GM12878 (cell line): ENCODE measurements around the gene CELSR3. TPM values are rescaled to one million over a fixed set of nuclear protein-coding genes. Genes with fewer than 3 reads are reported as not detected.

Source experiments
- ATAC-seq: fragments of 200-7000 bp; cut with Tn5 transposase; 3 replicates; pipeline ENCODE4 v1.9.1; 2020; ENCODE audit warnings: mild to moderate bottlenecking, moderate library complexity
- BruUV-seq: library from RNA; stranded (reverse); fragments of 400-500 nt; replicated peaks from 2 replicates; lab custom pipeline; 2021; lab: Mats Ljungman, UMichigan
- CTCF ChIA-PET: fragments of 300-600 bp; sonication (Branson Sonifier 250); formaldehyde crosslinking; extraction: SDS; loops from one replicate; lab custom pipeline; 2021; ENCODE audit warnings: inconsistent platforms; lab: Yijun Ruan, JAX
- POLR2A ChIA-PET: fragments of 350-600 bp; formaldehyde crosslinking; extraction: SDS; loops from one replicate; lab custom pipeline; 2021; ENCODE audit warnings: inconsistent platforms; lab: Charles Lee
- RAD21 ChIA-PET: fragments of 300-600 bp; sonication (Branson Sonifier 250); formaldehyde crosslinking; loops from one replicate; lab custom pipeline; 2023; ENCODE audit warnings: antibody characterized with exemption; ENCODE audit not compliant: unreplicated experiment; lab: Charles Lee
- SMC1A ChIA-PET: fragments of 300-600 bp; sonication (Branson Sonifier 250); formaldehyde crosslinking; loops from one replicate; lab custom pipeline; 2023; ENCODE audit not compliant: unreplicated experiment, uncharacterized antibody; lab: Charles Lee
- DNase-seq: peaks from one replicate; pipeline ENCODE4 v3.0.0-alpha.2; 2011; ENCODE audit warnings: low read depth, low spot score
- FAIRE-seq: peaks from 3 replicates; lab custom pipeline; 2011; peaks lifted over from hg19 to GRCh38; lab: Jason Lieb, UNC
- H2AFZ ChIP-seq: 2 replicates; pipeline ENCODE4 v1.6.0; 2011; ENCODE audit warnings: low read depth, low read length, control low read depth; ENCODE audit not compliant: control insufficient read depth
- H3K27ac ChIP-seq: 2 replicates; pipeline ENCODE4 v1.5.1; 2011; ENCODE audit warnings: control low read depth; ENCODE audit not compliant: control insufficient read depth, insufficient read depth
- H3K27me3 ChIP-seq, 2 experiments: replicated peaks in 1 of 2; 2 replicates each; pipeline versions ENCODE4 v1.6.0 to v1.6.1; 2011; ENCODE audit warnings: low read length in 1 of 2; ENCODE audit not compliant: control insufficient read depth in 2 of 2, insufficient read depth in 2 of 2
- H3K36me3 ChIP-seq, 2 experiments: 2 replicates each; pipeline ENCODE4 v1.5.1; 2011; ENCODE audit warnings: low read length in 1 of 2; ENCODE audit not compliant: control insufficient read depth in 2 of 2, insufficient read depth in 2 of 2
- H3K4me1 ChIP-seq: 2 replicates; pipeline ENCODE4 v1.6.1; 2011; ENCODE audit warnings: mild to moderate bottlenecking, low read length, moderate library complexity, mixed read lengths; ENCODE audit not compliant: control insufficient read depth, insufficient read depth
- H3K4me2 ChIP-seq: 2 replicates; pipeline ENCODE4 v1.6.0; 2011; ENCODE audit warnings: control low read depth; ENCODE audit not compliant: control insufficient read depth, insufficient read depth
- H3K4me3 ChIP-seq: fragments of 200-600 bp; sonication (generic); 2 replicates; pipeline ENCODE4 v1.5.1; 2016
- H3K79me2 ChIP-seq: 2 replicates; pipeline ENCODE4 v1.6.0; 2011; ENCODE audit warnings: low read length; ENCODE audit not compliant: control insufficient read depth, insufficient read depth
- H3K9ac ChIP-seq: 2 replicates; pipeline ENCODE4 v1.8.0; 2011; ENCODE audit warnings: low read length, control low read depth, mixed read lengths; ENCODE audit not compliant: control insufficient read depth, insufficient read depth
- H3K9me3 ChIP-seq: replicated peaks from 3 replicates; pipeline ENCODE4 v1.5.1; 2011; ENCODE audit warnings: mild to moderate bottlenecking, low read length; ENCODE audit not compliant: control insufficient read depth, insufficient read depth
- H4K20me1 ChIP-seq: 2 replicates; pipeline ENCODE4 v1.6.0; 2011; ENCODE audit not compliant: control insufficient read depth, insufficient read depth
- E2F4 ChIP-seq: IDR thresholded peaks from 2 replicates; pipeline ENCODE4 v1.6.1; 2012; ENCODE audit warnings: low read depth, low read length, improper control_type of control experiment
- E4F1 ChIP-seq: fragments of 450-650 bp; IDR thresholded peaks from 2 replicates; pipeline ENCODE4 v1.6.1; 2018; ENCODE audit warnings: borderline replicate concordance, mild to moderate bottlenecking; ENCODE audit not compliant: partially characterized antibody
- HDAC2 ChIP-seq: fragments of 200-600 bp; sonication (generic); IDR thresholded peaks from 2 replicates; pipeline ENCODE4 v1.6.1; 2017
- IKZF1 ChIP-seq: fragments of 450-650 bp; conservative IDR thresholded peaks from 2 replicates; pipeline ENCODE4 v1.6.1; 2017; ENCODE audit warnings: antibody characterized with exemption, mild to moderate bottlenecking
- JUND ChIP-seq: IDR thresholded peaks from 2 replicates; pipeline ENCODE4 v1.6.1; 2012; ENCODE audit warnings: low read depth, mild to moderate bottlenecking, low read length, improper control_type of control experiment, moderate library complexity
- RB1 ChIP-seq: fragments of 450-650 bp; formaldehyde crosslinking; IDR thresholded peaks from 2 replicates; pipeline ENCODE4 v1.6.1; 2017; ENCODE audit warnings: mild to moderate bottlenecking, borderline replicate concordance
- STAT3 ChIP-seq: IDR thresholded peaks from 2 replicates; pipeline ENCODE4 v1.6.1; 2011; ENCODE audit warnings: low read depth, low read length, improper control_type of control experiment
- USF2 ChIP-seq: IDR thresholded peaks from 2 replicates; pipeline ENCODE4 v1.6.1; 2011; ENCODE audit warnings: low read depth, low read length, improper control_type of control experiment, borderline replicate concordance
- WGBS: methylation state at CpG from one replicate; pipeline ENCODE4 v1.1.6; 2016; ENCODE audit warnings: low lambda C conversion rate; ENCODE audit not compliant: insufficient replicate concordance, insufficient coverage; ENCODE audit errors: missing lambda C conversion rate; 5-methylcytosine and 5-hydroxymethylcytosine counted together
- in situ Hi-C: fragments of 300-500 bp; cut with MboI; formaldehyde crosslinking; loops from 9 replicates; pipeline ENCODE4 v1.14.3; 2018; ENCODE audit warnings: mixed read lengths
- intact Hi-C: fragments of 100-400 bp; cut with micrococcal nuclease; formaldehyde crosslinking; loops from one replicate; pipeline ENCODE4 v1.14.2; 2022; ENCODE audit not compliant: unreplicated experiment
- polyA plus RNA-seq, 11 experiments: library from polyadenylated mRNA; depleted of rRNA in 4 of 11; unstranded in 6 of 11; stranded (reverse) in 5 of 11; fragments of >200 nt; fragmentation: Nextera tagmentation in 4 of 11; fragmentation: Illumina TruSeq in 1 of 11; extraction: Ambion mirVana in 4 of 11; extraction: Trizol in 1 of 11; gene quantifications; 1 replicate in 1 of 11; 2 replicates in 10 of 11; pipeline versions ENCODE4 v1.2.1 to v1.2.3, GENCODE V29; 2011 to 2016; ENCODE audit warnings: inconsistent platforms in 2 of 11, missing spikeins in 2 of 11, low read depth in 1 of 11
- total RNA-seq, 4 experiments: library from RNA; depleted of rRNA in 3 of 4; stranded (reverse); fragments of >200 nt in 3 of 4; fragmentation: Illumina TruSeq in 1 of 4; extraction: Trizol in 1 of 4; gene quantifications; 2 replicates each; pipeline versions ENCODE4 v1.2.1 to v1.2.3, GENCODE V29; 2013 to 2021
- TF ChIP-seq, protein P1 (sequence below): fragments of 450-650 bp; IDR thresholded peaks from 2 replicates; pipeline ENCODE4 v1.6.1; 2016; ENCODE audit warnings: mild to moderate bottlenecking

CELSR3 gene
- total and polyA plus RNA-seq, 10 of the 15 experiments (the other 5 are each of a cell fraction or from before 2014, with no cell fraction given): 0.08 to 1.6 (median 0.57) TPM

DNA sequence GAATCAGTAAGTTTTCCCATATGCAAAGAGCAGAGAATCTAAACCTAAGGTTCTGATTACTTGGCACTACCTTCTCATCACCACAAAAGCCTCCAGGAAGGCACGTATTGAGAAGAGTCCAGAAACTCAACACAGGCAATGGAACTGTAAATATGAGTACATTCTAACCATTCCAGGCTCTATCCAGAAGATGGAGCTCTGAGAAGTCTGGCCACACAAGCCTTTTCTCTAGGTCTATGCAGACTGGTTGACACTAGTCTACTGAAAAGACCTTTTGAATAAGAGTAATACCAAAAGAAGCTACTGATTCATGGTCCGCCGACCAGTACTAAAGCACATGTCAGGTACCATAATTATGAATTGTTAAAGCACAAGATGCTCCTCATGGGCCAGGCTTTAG, 35.3 kb upstream of the CELSR3 start:
- Histone ChIP-seq H4K20me1 (peaks cover 6% of the 10 kb centered on the region), H3K36me3 (peaks cover 16 to 37% of the 10 kb centered on the region in 2 experiments), H3K4me3 (no peak overlapping the region), H3K4me2 (no peak overlapping the region), H3K9me3 (no peaks in the 10 kb centered on the region), H3K9ac (no peak overlapping the region), H3K79me2 (peaks cover 47% of the 10 kb centered on the region), H3K4me1 (no peaks in the 10 kb centered on the region), H3K27ac (no peak overlapping the region), H2AFZ (no peak overlapping the region), H3K27me3 (no peaks in the 10 kb centered on the region)
- 99% methylated on average over 3 of the region's 3 CpGs for WGBS
- ChIA-PET CTCF (interaction anchor here (0.7 to 2.7 kb wide), 3 partner anchors 42 to 254 kb away, joined by 3 to 8 read pairs (median 3); no protein-coding TSS in a partner anchor), SMC1A (no interaction called here), RAD21 (interaction anchor here (0.7 kb wide), 1 partner anchor 12 kb away, joined by 3 read pairs; no protein-coding TSS in a partner anchor), POLR2A (interaction anchor here (0.7 kb wide), 1 partner anchor 1485 kb away, joined by 4 read pairs; no protein-coding TSS in a partner anchor)
- ATAC-seq (no peak), DNase-seq (no peak), FAIRE-seq (no peak)
- no TSS peak for BruUV-seq
- in situ Hi-C loops: no loop called here
- TF ChIP-seq STAT3 (no peak), E4F1 (no peak), RB1 (no peak), E2F4 (no peak), USF2 (no peak), IKZF1 (no peak), HDAC2 (no peak), JUND (no peak)
- TF ChIP-seq, protein P1, sequence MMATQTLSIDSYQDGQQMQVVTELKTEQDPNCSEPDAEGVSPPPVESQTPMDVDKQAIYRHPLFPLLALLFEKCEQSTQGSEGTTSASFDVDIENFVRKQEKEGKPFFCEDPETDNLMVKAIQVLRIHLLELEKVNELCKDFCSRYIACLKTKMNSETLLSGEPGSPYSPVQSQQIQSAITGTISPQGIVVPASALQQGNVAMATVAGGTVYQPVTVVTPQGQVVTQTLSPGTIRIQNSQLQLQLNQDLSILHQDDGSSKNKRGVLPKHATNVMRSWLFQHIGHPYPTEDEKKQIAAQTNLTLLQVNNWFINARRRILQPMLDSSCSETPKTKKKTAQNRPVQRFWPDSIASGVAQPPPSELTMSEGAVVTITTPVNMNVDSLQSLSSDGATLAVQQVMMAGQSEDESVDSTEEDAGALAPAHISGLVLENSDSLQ: no peak
- intact Hi-C loops: no loop called here
